ENCODE data around the gene MOAP1. TPM values are rescaled to one million over a fixed set of nuclear protein-coding genes. Genes with fewer than 3 reads are reported as not detected.
A peak's percentile ranks its signal among the peaks of the same experiment; 100 is the strongest.
"Not testable (repeated sequence)": the region's sequence is repeated elsewhere in the genome, so short reads cannot be mapped to it uniquely, and the experiment has no call there.

The MOAP1 gene
- 46.6 and 53.6 TPM in 2 replicates for polyA plus RNA-seq (2014; cell fraction: cytosol; rRNA removed)
- polyA plus RNA-seq (2014; cell fraction: nucleus; rRNA removed) = 14.1 and 19.0 TPM in 2 replicates

GRCh38 chr14:93184391-93185348 is at the start of gene MOAP1, which contains the start of gene LYSET:
Gene MOAP1, minus strand, starts transcription at chr14:93184897. Its CDS starts 655 bp downstream, at chr14:93184242.
Gene LYSET, plus strand, starts transcription at chr14:93185317. Its CDS starts 89 bp downstream, at chr14:93185406.
- DNase-seq (ENCODE audit: low spot score) = peak; percentile 74

- DNase-seq (ENCODE audit: low spot score) = not testable (repeated sequence)
Measured at GRCh38 chr14:93233078-93233477, 48.4 kb upstream of the MOAP1 start.

GRCh38 chr14:93232159-93232558 is 47.5 kb upstream of the MOAP1 start:
- DNase-seq (ENCODE audit: low spot score) = no peak

- peak; percentile 65 for DNase-seq (ENCODE audit: low spot score)
Measured at GRCh38 chr14:93231129-93231979, 46.7 kb upstream of the MOAP1 start.

- DNase-seq (ENCODE audit: low spot score) = no peak
Measured at GRCh38 chr14:93230539-93230938, 45.8 kb upstream of the MOAP1 start.

GRCh38 chr14:93228550-93228949 is 43.9 kb upstream of the MOAP1 start:
- DNase-seq (ENCODE audit: low spot score) = no peak

- no peak for DNase-seq (ENCODE audit: low spot score)
Measured at GRCh38 chr14:93223565-93223964, 38.9 kb upstream of the MOAP1 start.

- DNase-seq (ENCODE audit: low spot score) = no peak
Measured at GRCh38 chr14:93220509-93220908, 35.8 kb upstream of the MOAP1 start.

- DNase-seq (ENCODE audit: low spot score) = peak; percentile 34
Measured at GRCh38 chr14:93219103-93219726, 34.5 kb upstream of the MOAP1 start.

GRCh38 chr14:93214598-93214997 is 29.9 kb upstream of the MOAP1 start:
- no peak for DNase-seq (ENCODE audit: low spot score)

- no peak for DNase-seq (ENCODE audit: low spot score)
Measured at GRCh38 chr14:93212432-93212831, 27.7 kb upstream of the MOAP1 start.

- DNase-seq (ENCODE audit: low spot score) = peak; percentile 47
Measured at GRCh38 chr14:93207468-93208308, 23.0 kb upstream of the MOAP1 start.

GRCh38 chr14:93206793-93207467 is 22.2 kb upstream of the MOAP1 start, which contains the start of the genes GON7 and UBR7:
Gene GON7, minus strand, starts transcription at chr14:93207065. Its CDS starts 28 bp downstream, at chr14:93207037.
Gene UBR7, plus strand, starts transcription at chr14:93207256. Its CDS starts 36 bp downstream, at chr14:93207292.
- peak; percentile 94 for DNase-seq (ENCODE audit: low spot score)

- DNase-seq (ENCODE audit: low spot score) = no peak
Measured at GRCh38 chr14:93201155-93201704, 16.5 kb upstream of the MOAP1 start.

GRCh38 chr14:93200553-93200952 is 15.9 kb upstream of the MOAP1 start:
- no peak for DNase-seq (ENCODE audit: low spot score)

- DNase-seq (ENCODE audit: low spot score) = no peak
Measured at GRCh38 chr14:93199031-93199430, 14.3 kb upstream of the MOAP1 start.

GRCh38 chr14:93195316-93195999 is 10.8 kb upstream of the MOAP1 start:
- DNase-seq (ENCODE audit: low spot score) = no peak

- DNase-seq (ENCODE audit: low spot score) = no peak
Measured at GRCh38 chr14:93186956-93187355, 2.3 kb upstream of the MOAP1 start.

- no peak for DNase-seq (ENCODE audit: low spot score)
Measured at GRCh38 chr14:93186466-93186865, 1.8 kb upstream of the MOAP1 start.
